ENCODE data around the gene C16orf96.

C16orf96 gene

GRCh38 chr16:4525634-4526277 lies 30.4 kb upstream of the C16orf96 start:
- DNase-seq: no peak

GRCh38 chr16:4529085-4530060 lies 26.8 kb upstream of the C16orf96 start:
- DNase-seq: no peak

- no peak for DNase-seq
Observed at GRCh38 chr16:4531811-4532210, 24.3 kb upstream of the C16orf96 start.

GRCh38 chr16:4532238-4532637 lies 23.9 kb upstream of the C16orf96 start:
- no peak for DNase-seq

GRCh38 chr16:4533490-4533889 lies 22.6 kb upstream of the C16orf96 start:
- no peak for DNase-seq

- DNase-seq: no peak
Observed at GRCh38 chr16:4534151-4534790, 21.9 kb upstream of the C16orf96 start.

GRCh38 chr16:4535627-4536108 lies 20.5 kb upstream of the C16orf96 start:
- DNase-seq: no peak

GRCh38 chr16:4536391-4537106 lies 19.6 kb upstream of the C16orf96 start:
- DNase-seq: no peak

- no peak for DNase-seq
Observed at GRCh38 chr16:4537376-4538343, 18.5 kb upstream of the C16orf96 start.

GRCh38 chr16:4538350-4539235 lies 17.5 kb upstream of the C16orf96 start, which contains the start of gene CDIP1:
CDIP1 (minus strand) TSS chr16:4538773; CDS start chr16:4514130, 24,643 bp downstream.
- DNase-seq: peak; percentile 49 to 83

GRCh38 chr16:4539716-4540284 lies 16.3 kb upstream of the C16orf96 start:
- DNase-seq: no peak

- no peak for DNase-seq
Observed at GRCh38 chr16:4544473-4544872, 11.7 kb upstream of the C16orf96 start.

GRCh38 chr16:4548124-4548523 lies 8.0 kb upstream of the C16orf96 start:
- no peak for DNase-seq

GRCh38 chr16:4550591-4550990 lies 5.5 kb upstream of the C16orf96 start:
- no peak for DNase-seq

GRCh38 chr16:4552541-4552940 lies 3.6 kb upstream of the C16orf96 start:
- no peak for DNase-seq

GRCh38 chr16:4556580-4556979 lies 440 bp downstream of the C16orf96 start:
- DNase-seq: no peak

GRCh38 chr16:4557973-4558372 lies 1.8 kb downstream of the C16orf96 start:
- no peak for DNase-seq

- no peak for DNase-seq
Observed at GRCh38 chr16:4561596-4561995, 5.5 kb downstream of the C16orf96 start.

GRCh38 chr16:4564661-4565267 lies 8.6 kb downstream of the C16orf96 start:
- DNase-seq: no peak
